NCI-H1694 treated with DMSO at 0.1 percent for 48 hours (cell line): Measurements from ENCODE around the gene PCNX3.

Experiments used
- DNase-seq: peaks from one replicate; lab custom pipeline; 2025; lab: John Stamatoyannopoulos, UW

Gene PCNX3

DNA sequence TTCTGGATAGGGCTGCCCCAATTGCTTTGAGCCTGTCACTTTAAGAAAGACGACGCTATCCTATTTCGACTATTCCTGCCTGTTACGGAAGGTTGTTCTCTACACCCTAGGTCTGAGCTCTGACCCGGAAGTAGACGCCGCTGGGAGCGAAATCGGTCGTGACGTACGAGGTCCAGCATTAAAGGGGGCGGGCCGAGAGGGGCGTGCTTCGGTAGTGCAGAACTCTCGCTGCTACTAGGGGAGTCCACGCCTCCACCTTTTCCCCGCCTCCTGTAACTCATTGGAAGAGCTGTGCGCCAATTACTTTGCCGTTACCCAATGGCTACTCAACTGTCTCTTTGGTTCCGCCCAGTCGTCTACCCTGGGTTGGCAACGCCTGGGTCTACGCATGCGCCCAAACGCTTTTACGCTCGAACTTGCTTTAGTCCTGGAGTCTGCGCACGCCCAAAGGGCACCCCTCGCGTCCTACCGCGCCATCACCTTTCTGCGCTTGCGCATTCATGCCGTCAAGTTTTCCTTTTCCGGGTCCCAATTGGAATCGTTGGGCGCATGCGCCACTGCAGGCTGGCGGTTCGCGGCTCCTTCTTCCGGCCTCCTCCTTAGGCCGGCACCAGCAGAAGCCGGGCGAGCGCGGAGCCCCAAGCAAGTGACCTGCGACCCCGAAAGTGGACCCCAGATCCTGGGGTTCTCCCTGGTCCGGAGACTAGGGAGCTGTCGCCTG is at the start of gene PCNX3:
Gene PCNX3, plus strand, starts transcription at position 548 of the 721 bp plus-strand sequence. CDS start 536 bp downstream, outside the sequence.
- peak; percentile 99 for DNase-seq

- no peak for DNase-seq
These were observed 46.2 kb upstream of the PCNX3 start for GRCh38 chr11:65569164-65569972.

- peak; percentile 90 for DNase-seq
These were observed 45.3 kb upstream of the PCNX3 start, which contains the start of gene ZNRD2 for GRCh38 chr11:65569973-65570918. TSS of gene ZNRD2 (plus strand) at chr11:65570477. CDS start at chr11:65570492, 15 bp downstream.

GRCh38 chr11:65571420-65571819 is 44.2 kb upstream of the PCNX3 start:
- no peak for DNase-seq

DNA sequence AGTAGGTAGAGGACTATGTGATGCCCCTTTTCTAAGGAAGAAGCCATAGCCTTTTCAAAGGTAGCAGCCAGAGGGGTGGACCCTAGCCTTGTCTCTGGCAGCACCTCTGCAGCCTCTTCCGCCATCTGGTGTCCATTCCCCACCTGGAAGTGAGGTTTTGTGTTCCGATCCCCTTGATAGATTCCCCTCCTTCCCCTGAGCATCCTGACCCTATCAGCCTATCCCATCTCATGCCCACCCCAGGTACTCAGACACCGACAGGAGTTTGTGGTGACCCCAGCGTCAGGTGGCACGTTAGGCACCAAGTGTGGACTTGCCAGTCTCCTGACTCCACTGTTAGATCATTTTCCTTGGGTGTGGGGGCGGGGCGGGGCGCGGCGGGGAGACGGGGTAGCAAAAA is 43.6 kb upstream of the PCNX3 start:
- DNase-seq, result no peak

DNA sequence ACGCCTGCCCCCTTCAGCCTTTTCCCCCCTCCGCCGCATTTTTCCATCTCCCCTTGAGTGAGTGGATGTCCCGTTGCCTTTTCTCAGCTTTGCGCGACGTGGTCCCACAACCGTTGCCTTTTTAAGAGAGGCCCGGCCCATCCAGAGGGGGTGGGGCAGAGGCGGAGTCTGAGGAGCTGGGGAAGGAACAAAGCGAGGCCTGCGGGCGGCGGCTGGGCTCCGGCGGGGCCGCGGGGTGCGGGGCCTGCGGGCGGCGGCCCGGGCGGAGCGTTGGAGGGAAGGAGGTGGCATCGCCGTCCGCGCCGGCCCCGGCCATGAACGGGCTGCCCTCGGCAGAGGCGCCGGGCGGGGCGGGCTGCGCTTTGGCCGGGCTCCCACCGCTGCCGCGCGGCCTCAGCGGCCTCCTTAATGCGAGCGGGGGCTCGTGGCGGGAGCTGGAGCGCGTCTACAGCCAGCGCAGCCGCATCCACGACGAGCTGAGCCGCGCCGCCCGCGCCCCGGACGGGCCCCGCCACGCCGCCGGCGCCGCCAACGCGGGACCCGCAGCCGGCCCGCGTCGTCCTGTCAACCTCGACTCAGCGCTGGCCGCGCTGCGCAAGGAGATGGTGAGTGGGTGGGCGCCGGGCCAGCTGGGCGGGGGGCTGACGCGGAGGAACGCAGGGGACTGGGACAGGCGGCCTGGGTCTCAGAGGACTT is 43.1 kb upstream of the PCNX3 start, which contains the start of gene FAM89B:
Gene FAM89B, plus strand, starts transcription at position 183 of the 696 bp plus-strand sequence. Its CDS starts 132 bp downstream, at position 315.
- peak; percentile 60 for DNase-seq

DNA sequence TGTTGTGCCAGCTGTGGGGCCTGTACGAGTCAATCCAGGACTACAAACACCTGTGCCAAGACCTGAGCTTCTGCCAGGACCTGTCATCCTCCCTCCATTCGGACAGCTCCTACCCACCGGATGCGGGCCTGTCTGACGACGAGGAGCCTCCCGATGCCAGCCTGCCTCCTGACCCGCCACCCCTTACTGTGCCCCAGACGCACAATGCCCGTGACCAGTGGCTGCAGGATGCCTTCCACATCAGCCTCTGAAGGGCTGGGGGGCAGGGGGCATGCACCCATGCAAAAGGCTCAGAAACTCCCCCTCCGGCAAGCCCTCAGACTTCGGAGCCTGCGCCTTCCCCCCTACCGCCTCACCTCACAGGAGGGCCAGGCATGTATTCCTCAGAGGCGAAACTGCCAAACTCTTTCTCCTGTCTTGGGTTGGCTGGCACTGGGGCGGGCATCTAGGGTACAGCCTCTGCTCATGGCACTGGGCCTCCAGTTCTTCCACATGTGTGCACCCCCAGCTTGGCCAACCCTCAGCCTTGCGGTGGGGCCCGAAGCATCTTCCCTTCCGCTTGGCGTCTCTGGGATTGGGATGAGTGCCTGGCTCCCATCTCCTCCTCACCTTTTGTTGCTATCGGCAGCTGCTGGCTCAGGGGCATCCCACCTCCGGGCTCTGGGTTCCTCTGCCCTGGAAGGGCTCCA is 42.0 kb upstream of the PCNX3 start:
- no peak for DNase-seq

- peak; percentile 43 for DNase-seq
These were observed 41.3 kb upstream of the PCNX3 start for GRCh38 chr11:65574109-65574810.

DNA sequence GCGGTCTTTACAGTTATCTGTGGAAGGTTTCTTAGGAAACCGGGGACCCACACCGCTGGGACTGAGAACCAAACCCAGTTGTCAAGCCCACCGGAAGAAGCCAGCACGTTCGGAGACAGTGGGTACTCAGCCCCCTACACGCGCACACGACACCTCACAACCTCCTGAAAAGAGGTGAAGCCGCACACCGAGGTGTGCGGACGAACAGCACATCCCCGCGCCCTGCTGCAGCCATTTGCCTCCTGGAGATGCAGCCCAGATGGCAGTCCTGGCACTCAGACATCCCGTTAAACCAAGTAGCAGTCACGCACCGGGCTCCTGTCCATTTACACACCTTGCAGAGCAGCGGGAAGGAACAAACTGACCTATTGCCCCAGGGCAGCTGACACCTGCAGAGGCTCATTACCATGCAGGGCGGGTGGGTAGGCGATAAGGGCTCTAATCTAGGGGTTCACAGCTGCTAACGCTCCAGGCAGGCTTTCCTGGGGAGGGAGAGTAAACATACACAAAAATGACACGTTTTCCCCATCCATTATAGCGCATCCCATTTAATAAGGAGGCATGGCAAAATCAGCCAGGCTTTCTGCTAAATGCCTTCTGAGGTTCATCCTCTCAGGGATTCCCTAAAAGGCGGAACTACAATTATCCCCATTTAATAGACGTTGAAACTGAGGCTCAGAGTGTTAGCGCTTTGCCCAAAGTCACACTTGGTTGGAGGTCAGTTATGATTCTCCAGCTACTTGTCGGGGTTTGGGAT is 40.6 kb upstream of the PCNX3 start:
- no peak for DNase-seq

DNA sequence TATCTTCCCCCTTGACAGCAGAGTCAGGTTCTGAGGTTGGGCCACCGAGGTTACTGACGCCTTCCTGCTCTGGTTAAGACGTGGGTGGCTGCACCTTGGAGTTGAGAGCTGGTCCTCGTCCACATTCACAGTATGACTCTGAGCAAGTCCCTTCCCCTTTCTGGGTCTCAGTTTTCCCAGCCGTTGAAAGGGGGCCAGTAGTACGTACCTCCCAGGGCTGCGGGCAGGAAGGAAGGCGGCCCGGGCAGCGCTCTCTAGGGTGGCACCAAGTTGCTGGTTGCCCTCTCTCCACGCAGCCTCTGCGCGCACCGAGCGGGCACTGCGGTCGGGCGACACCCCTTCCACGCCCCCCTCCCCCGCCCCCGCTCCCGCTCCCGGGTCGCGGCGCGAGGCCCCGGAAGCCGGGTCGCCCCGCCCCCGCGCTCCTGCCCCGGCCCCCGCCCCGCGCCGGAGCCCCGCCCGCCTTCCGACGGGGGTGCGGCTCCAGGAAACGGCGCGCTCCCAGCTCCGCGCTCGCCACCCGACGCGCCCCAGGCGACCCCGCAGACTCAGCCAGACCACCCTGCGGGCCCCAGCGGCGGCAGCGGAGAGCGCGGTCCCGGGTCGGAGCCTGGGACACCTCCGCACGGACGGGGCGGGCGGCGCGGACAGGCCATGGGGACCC is 39.9 kb upstream of the PCNX3 start, which contains the start of gene EHBP1L1:
Gene EHBP1L1, plus strand, starts transcription at position 486 of the 664 bp plus-strand sequence. CDS start 250 bp downstream, outside the sequence.
- DNase-seq, result no peak

DNA sequence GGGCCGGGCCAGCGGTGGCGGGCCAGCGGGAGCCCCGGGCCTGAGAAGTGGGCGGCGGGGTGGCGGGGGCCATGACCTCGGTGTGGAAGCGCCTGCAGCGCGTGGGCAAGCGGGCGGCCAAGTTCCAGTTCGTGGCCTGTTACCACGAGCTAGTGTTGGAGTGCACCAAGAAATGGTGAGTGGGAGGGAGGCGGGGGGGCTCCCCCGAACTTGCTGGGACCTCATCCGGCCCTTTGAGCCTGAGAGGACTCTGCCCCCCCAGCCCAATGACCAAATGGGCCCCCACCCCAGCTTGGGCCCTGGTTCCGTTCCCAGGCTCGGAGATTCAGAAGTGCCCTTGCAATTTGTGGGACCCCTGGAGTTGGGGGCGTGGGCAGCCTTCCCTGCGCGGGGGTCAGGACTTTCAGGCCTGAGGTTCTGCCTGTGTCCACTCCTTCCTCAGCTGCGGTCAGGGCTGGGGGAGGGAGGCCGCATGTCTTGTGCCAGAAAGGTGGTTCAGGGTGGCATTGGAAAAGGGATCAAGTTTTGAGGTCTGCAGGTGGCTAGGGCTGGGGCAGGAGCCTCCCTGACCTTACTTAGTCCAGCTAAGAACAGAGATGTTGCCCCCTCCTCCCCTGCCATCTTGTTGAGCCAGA is 39.2 kb upstream of the PCNX3 start:
- DNase-seq, result no peak

- no peak for DNase-seq
These were observed 38.5 kb upstream of the PCNX3 start for GRCh38 chr11:65576867-65577755.

DNA sequence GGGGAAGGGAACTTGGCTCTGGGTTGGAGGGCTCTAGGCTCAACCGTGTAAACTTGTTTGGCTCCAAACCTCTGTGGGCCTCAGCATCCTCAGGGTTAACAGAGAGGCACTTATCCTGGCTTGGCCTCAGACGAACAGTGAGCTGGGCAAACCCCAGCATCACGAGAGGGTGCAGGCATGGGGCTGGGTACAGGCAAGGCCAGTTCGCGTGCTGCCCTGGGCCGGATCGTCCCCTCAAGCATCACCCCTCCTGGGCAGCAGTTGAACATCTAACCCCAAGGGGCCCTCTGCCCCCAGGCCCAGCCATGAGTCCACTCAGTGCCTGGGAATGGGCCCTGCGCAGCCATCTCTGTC is 37.8 kb upstream of the PCNX3 start:
- DNase-seq, result no peak

DNA sequence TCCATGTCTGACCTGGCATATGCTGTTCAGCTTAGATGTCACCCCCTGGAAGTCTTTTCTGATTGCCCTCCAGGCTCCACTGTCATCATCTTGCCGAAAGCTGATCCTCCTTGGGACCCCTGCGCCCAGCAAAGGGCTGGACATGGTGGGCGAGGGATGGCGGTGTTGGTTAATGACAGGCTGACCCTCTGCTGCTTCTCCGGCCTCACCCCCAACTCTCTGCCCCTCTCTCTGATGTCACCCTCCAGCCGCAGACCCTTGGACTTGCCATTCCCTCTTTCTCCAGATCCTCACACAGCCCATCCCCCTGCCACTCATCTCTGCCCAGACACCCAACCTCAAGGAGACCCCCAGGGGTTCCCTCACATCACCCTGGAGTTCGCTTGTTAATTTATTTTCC is 37.4 kb upstream of the PCNX3 start:
- DNase-seq, result no peak

GRCh38 chr11:65578667-65579066 is 36.9 kb upstream of the PCNX3 start:
- no peak for DNase-seq

- DNase-seq, result no peak
These were observed 36.3 kb upstream of the PCNX3 start for GRCh38 chr11:65579291-65579690.

- no peak for DNase-seq
These were observed 35.4 kb upstream of the PCNX3 start for GRCh38 chr11:65580031-65580692.
